HS-5 (cell line): ENCODE results near the gene KATNB1.
"Not testable (repeated sequence)": the region's sequence is repeated elsewhere in the genome, so short reads cannot be mapped to it uniquely, and the experiment has no call there.

Experiments used
- DNase-seq: peaks from one replicate; pipeline ENCODE4 v3.0.0-alpha.2; 2012; ENCODE audit warnings: low read depth

Gene KATNB1

DNA sequence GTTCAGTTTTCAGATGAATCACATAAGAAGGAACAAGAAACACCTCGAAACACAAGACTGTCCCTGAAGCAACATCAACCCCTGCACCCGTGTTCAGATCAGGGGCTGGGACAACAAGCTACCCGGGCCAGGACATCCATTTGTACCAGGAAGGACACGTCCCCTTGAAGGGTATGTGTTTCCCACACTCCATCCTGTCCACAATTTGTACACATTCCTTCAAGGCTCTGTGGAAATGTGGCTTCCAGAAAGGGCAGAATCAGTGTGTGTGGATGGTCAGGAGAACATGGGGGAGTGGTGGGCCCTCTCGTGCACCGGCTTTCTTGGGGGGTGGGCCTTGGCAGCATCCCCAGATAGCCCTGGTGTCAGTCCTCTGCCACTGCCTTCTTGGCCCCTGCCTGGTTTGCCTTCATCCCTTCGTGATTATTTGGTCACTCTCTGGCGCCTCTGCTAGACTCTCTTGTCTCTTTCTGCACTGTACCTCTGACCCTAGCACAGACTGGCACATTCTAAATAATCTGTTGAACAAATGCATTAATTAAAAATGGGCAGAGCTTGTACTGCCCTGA is 56.4 kb downstream of the KATNB1 start:
- no peak for DNase-seq

GRCh38 chr16:57794849-57795430 is 59.4 kb downstream of the KATNB1 start:
- no peak for DNase-seq

DNA sequence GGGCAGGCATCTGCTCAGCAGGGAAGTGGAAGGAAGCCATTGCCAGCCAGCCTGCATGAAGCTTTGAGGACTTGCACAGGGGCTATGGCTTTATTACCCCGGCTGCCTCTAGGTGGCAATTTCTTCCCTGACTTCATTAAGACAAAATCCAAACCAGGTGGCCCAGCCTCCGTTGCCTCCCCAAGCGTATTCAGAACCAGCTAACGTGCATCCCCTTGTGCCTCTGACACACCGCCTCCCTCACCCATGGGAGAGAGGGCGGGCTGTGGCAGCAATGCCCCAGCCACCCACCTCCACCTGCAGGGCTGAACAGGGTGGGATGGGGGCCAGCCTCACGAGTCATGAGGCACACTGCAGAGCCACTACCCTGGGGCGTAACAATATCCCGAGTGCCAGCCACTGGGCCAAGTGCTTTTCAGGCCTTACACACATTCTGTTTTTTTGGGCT is 59.9 kb downstream of the KATNB1 start:
- DNase-seq, result no peak

- not testable (repeated sequence) for DNase-seq
Observed at GRCh38 chr16:57796014-57796413, 60.4 kb downstream of the KATNB1 start.

- DNase-seq, result no peak
Observed at GRCh38 chr16:57797216-57797525, 61.6 kb downstream of the KATNB1 start.

- DNase-seq, result no peak
Observed at GRCh38 chr16:57797526-57798266, 62.1 kb downstream of the KATNB1 start.

DNA sequence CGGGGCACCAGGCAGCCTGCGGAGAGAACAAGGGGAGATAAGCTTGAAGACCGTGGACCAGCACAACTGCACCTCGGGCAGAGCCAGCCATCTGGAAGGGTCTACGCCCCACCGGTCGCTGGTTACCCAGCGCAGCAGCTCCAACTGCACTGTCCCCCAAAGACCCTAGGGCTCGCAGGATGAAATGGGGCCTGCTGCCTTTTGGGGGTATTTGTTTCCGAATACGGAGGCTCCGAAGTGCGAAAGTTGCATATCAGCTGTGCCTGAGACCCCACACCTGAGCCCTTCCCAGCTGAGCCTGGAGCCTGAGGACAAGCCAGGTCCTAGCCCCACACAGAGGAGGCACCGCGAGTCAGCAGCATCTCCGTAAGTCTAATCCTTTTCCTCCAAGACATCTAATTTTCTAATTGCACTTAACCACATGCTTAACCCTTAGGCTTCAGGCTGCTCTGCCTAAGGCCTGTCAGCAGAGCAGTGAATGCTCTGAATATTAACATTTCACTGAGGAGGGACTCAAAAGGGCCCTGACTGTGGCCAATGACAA is 62.8 kb downstream of the KATNB1 start:
- DNase-seq, result no peak

DNA sequence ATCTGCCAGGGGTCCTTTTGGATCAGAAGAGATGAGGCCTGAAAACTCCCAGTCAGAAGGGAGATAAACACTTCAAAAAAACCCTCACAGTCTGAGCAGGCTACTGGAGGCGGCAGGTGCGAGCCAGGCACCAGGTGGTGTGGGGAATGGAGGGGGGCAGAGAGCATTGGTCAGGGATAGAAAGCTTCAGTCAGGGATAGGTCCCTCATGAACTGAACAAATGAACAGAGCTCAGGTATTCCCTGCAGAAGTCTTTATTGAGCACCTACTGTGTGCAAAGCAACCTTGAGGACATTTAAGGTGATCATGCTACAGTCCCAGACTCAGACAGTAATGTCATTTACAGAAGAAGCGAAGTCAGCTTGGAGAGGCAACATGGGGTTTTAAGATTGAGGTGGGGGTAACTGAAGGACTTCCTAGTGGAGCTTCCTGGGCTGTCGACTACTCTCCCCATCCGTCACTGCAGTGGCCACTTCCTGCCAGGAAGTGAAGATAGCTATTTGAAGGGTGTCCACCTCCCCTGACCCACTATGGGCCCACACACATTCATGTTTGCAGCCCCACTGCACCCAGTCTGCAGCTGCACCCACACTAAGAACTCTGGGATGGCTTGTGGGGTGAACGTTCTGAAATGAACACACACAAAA is 63.5 kb downstream of the KATNB1 start:
- no peak for DNase-seq

GRCh38 chr16:57799600-57800199 is 64.1 kb downstream of the KATNB1 start:
- no peak for DNase-seq

GRCh38 chr16:57800200-57801097 is 64.9 kb downstream of the KATNB1 start:
- DNase-seq, result no peak

- no peak for DNase-seq
Observed at GRCh38 chr16:57801098-57801808, 65.7 kb downstream of the KATNB1 start.

- DNase-seq, result no peak
Observed at GRCh38 chr16:57801809-57802340, 66.3 kb downstream of the KATNB1 start.

DNA sequence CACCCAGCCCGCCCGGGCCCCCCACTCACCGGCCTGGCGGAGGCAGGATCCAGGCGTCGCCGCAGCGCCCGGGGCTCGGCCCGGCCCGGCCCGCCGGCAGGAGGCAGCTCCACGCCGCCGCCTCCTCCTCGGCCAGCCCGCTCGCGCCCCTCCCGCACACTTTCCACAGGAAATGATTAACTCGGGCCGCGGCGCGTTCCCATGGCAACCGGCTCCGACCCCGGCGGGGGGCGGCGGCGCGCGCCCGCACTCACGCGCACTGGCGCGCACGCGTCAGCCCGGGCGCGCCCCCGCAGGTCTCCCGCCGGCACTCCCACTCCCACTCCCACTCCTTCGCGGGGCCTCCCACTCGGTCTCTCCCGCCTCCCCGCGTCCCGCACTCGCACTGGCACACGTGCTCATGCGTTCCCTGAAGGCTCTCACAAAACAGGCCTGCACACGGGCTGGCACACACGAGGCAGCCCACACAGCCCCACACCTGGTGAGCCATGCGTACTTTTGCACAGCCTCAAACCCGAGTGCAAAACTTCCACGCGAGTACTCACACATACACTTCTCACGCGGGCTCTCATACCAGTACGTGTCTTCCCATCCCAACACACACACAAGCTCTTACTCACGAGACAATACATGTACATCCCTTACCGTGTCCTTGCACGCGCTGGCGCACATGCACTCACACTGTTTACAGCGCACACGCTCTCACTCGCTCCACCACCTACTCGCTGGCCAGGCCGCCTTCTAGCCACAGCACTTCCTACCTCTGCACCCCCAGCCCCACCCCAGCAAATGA is 67.0 kb downstream of the KATNB1 start, which contains the start of gene KIFC3:
KIFC3 (minus strand) TSS at position 151 of the 793 bp plus-strand sequence. CDS start 4,248 bp downstream, outside the sequence.
- no peak for DNase-seq

DNA sequence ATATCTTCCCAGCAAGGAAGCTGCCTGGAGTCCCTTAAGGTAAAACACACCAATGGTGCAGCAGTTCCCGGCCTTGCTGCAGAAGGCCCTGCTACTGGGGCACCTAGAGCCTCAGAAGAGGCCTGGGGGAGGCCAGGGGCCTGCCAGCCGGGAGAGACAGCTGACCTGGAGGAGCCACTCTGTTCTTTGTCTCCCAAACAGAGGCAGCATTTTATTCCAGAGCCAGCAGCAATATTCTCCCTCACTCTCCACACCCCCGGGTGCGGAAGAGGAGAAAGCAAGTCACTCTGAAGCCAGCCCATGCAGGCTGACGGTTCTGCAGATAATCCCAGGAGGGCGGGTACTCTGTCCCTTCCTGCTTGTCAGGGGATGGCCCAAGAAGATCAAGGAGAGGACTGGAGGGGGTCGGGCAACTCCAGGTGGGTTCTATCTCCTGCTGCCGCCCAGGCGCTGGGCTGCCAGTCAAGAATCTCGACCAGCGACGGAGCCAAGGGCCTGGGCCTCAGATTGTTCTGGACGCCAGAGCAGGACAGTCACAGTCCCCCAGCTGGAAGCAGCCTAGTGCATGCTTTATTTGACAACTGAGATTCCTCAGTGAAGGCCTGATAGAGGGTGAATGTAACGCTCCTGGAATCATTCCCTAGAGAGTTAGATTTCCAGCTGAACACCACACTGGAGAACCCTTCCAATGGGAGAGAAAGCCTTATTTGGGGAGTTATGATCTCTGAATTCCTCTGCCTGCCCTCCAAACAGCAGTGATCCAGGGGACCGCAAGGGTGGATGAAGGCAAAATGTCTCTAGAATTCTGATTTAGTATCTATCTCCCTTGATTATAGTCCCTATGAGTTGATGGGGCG is 67.8 kb downstream of the KATNB1 start:
- no peak for DNase-seq

DNA sequence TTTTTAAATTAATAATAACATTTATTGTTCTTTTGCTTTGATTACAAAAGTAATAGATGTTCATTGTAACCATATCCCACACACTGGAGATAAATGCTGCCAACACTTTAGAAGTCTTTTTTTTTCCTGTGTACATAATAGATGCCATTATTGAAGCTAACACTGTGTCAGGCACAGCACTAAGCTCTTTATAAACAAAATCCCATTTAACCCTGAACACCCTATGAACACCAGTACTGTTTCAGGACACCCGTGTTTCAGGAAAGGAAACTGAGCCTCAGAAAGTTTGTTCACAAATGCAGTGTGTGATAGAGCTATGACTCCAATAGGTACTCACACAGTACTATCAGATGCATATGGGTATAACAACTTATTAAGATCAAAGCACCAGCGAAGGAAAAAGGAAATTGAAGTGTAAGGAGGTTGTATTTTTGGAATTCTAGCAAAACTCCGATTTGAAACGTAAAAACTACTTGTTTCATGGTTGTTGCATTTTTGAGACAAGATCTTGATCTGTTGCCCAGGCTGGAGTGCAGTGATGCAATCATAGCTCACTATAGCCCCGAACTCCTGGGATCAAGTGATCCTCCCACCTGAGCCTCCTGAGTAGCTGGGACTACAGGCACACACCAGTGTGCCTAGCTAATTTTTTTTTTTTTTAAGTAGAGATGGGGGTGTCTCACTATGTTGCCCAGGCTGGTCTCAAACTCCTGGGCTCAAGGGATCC is 68.7 kb downstream of the KATNB1 start:
- no peak for DNase-seq

DNA sequence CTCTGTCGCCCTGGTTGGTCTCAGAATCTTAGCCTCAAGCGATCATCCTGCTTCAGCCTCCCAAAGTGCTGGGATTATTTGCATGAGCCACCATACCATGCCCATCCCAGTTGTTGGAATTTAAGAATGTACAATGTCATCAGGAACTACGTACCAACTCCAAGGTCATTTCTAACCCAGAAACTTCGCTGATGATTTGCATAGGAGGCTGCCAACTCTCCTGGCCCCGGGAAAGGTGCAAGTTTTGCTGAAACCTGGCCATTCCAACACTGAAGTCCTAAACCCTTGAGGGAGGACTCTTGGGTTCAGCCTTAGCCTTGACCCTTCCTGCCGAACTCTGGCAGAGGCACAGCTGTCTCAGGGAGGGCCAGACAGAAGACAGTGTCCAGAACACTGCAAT is 69.6 kb downstream of the KATNB1 start:
- DNase-seq, result no peak
